ENCODE results near the gene UBR2. TPM values are rescaled to one million over a fixed set of nuclear protein-coding genes. Genes with fewer than 3 reads are reported as not detected.

Gene UBR2
- total RNA-seq, 1 experiment from 2014 or later, result 20.1 TPM

- H3K27ac Mint-ChIP-seq (ENCODE audit: low read depth, unreplicated experiment), result no peak overlapping the region
These were observed 60.8 kb downstream of the UBR2 start for GRCh38 chr6:42624601-42625000.

GRCh38 chr6:42627044-42627443 is 63.2 kb downstream of the UBR2 start:
- no peaks in the 10 kb centered on the region for H3K27me3 Mint-ChIP-seq (ENCODE audit: insufficient read depth, unreplicated experiment)
- H3K27ac Mint-ChIP-seq (ENCODE audit: low read depth, unreplicated experiment), result no peak overlapping the region
- CTCF ChIA-PET, result no interaction called here
- H3K4me3 Mint-ChIP-seq (ENCODE audit: unreplicated experiment), result no peak overlapping the region
- H3K36me3 Mint-ChIP-seq (ENCODE audit: insufficient read depth, unreplicated experiment), result peaks cover 54% of the 10 kb centered on the region
- no peaks in the 10 kb centered on the region for H3K9me3 Mint-ChIP-seq (ENCODE audit: unreplicated experiment)
- peaks cover 5% of the 10 kb centered on the region for H3K4me1 Mint-ChIP-seq (ENCODE audit: insufficient read depth, unreplicated experiment)
- no TSS peak for BruUV-seq (replicated peaks)
- POLR2A ChIA-PET, result no interaction called here
- no peak for TF ChIP-seq CTCF (IDR thresholded peaks at IDR 0.05; ENCODE audit: unreplicated experiment)
- intact Hi-C loops (cut with micrococcal nuclease), result no loop called here
- DNase-seq (ENCODE audit: unreplicated experiment), result no peak

More at GRCh38 chr6:42624601-42625000, 60.8 kb downstream of the UBR2 start:
- Mint-ChIP-seq H3K27me3 (ENCODE audit: insufficient read depth, unreplicated experiment) (no peaks in the 10 kb centered on the region), H3K4me1 (ENCODE audit: insufficient read depth, unreplicated experiment) (no peaks in the 10 kb centered on the region), H3K9me3 (ENCODE audit: unreplicated experiment) (no peaks in the 10 kb centered on the region), H3K4me3 (ENCODE audit: unreplicated experiment) (no peak overlapping the region), H3K36me3 (ENCODE audit: insufficient read depth, unreplicated experiment) (peaks cover 53% of the 10 kb centered on the region)
- no peak for DNase-seq (ENCODE audit: unreplicated experiment)
- ChIA-PET CTCF (interaction anchor here (0.7 kb wide), 1 partner anchor 93 kb away, joined by 3 read pairs; no protein-coding TSS in a partner anchor), POLR2A (no interaction called here)
- no TSS peak for BruUV-seq (replicated peaks)
- no peak for TF ChIP-seq CTCF (IDR thresholded peaks at IDR 0.05; ENCODE audit: unreplicated experiment)
- intact Hi-C loops (cut with micrococcal nuclease), result no loop called here

GRCh38 chr6:42627674-42628073 is 63.8 kb downstream of the UBR2 start:
- peaks cover 5% of the 10 kb centered on the region for H3K4me1 Mint-ChIP-seq (ENCODE audit: insufficient read depth, unreplicated experiment)
- H3K27me3 Mint-ChIP-seq (ENCODE audit: insufficient read depth, unreplicated experiment), result no peaks in the 10 kb centered on the region
- H3K4me3 Mint-ChIP-seq (ENCODE audit: unreplicated experiment), result no peak overlapping the region
- BruUV-seq (replicated peaks), result no TSS peak
- peaks cover 55% of the 10 kb centered on the region for H3K36me3 Mint-ChIP-seq (ENCODE audit: insufficient read depth, unreplicated experiment)
- ChIA-PET CTCF (no interaction called here), POLR2A (interaction anchor here (0.5 kb wide), 1 partner anchor 10 kb away, joined by 3 read pairs; no protein-coding TSS in a partner anchor)
- intact Hi-C loops (cut with micrococcal nuclease), result no loop called here
- no peak for DNase-seq (ENCODE audit: unreplicated experiment)
- no peaks in the 10 kb centered on the region for H3K9me3 Mint-ChIP-seq (ENCODE audit: unreplicated experiment)
- no peak for TF ChIP-seq CTCF (IDR thresholded peaks at IDR 0.05; ENCODE audit: unreplicated experiment)
- no peak overlapping the region for H3K27ac Mint-ChIP-seq (ENCODE audit: low read depth, unreplicated experiment)

- intact Hi-C loops (cut with micrococcal nuclease), result no loop called here
- DNase-seq (ENCODE audit: unreplicated experiment), result no peak
- no peaks in the 10 kb centered on the region for H3K9me3 Mint-ChIP-seq (ENCODE audit: unreplicated experiment)
- H3K36me3 Mint-ChIP-seq (ENCODE audit: insufficient read depth, unreplicated experiment), result peaks cover 64% of the 10 kb centered on the region
- no TSS peak for BruUV-seq (replicated peaks)
- no peak overlapping the region for H3K4me3 Mint-ChIP-seq (ENCODE audit: unreplicated experiment)
- no peak for TF ChIP-seq CTCF (IDR thresholded peaks at IDR 0.05; ENCODE audit: unreplicated experiment)
- no peak overlapping the region for H3K27ac Mint-ChIP-seq (ENCODE audit: low read depth, unreplicated experiment)
- CTCF ChIA-PET, result no interaction called here
- POLR2A ChIA-PET, result interaction anchor here (1.6 kb wide), 1 partner anchor 33 kb away, joined by 3 read pairs; no protein-coding TSS in a partner anchor
- no peaks in the 10 kb centered on the region for H3K27me3 Mint-ChIP-seq (ENCODE audit: insufficient read depth, unreplicated experiment)
- H3K4me1 Mint-ChIP-seq (ENCODE audit: insufficient read depth, unreplicated experiment), result peaks cover 5% of the 10 kb centered on the region
These were observed 64.8 kb downstream of the UBR2 start for GRCh38 chr6:42628604-42629003.
